Caco-2 (cell line): ENCODE data around the gene PSMB8. TPM values are rescaled to one million over a fixed set of nuclear protein-coding genes. Genes with fewer than 3 reads are reported as not detected.

Experiments used
- BruUV-seq: library from RNA; stranded (reverse); fragments of 400-500 nt; replicated peaks from 2 replicates; lab custom pipeline; 2021; lab: Mats Ljungman, UMichigan
- CTCF ChIA-PET: fragments of 300-600 bp; sonication (Branson Sonifier 250); formaldehyde crosslinking; loops from one replicate; lab custom pipeline; 2022; ENCODE audit warnings: antibody characterized with exemption; lab: Charles Lee
- POLR2A ChIA-PET: fragments of 300-600 bp; sonication (Branson Sonifier 250); formaldehyde crosslinking; loops from one replicate; lab custom pipeline; 2022; ENCODE audit warnings: antibody characterized with exemption; lab: Charles Lee
- DNase-seq, 2 experiments: peaks; one replicate each; pipeline versions ENCODE4 v3.0.0 to v3.0.0-alpha.2; 2020 to 2022
- H3K27me3 ChIP-seq: replicated peaks from 2 replicates; pipeline ENCODE4 v1.6.0; 2011; ENCODE audit warnings: low read length; ENCODE audit not compliant: control insufficient read depth, insufficient read depth
- H3K36me3 ChIP-seq: 2 replicates; pipeline ENCODE4 v1.5.1; 2011; ENCODE audit warnings: low read length; ENCODE audit not compliant: control insufficient read depth, insufficient read depth
- H3K4me1 ChIP-seq: fragments of 250-450 bp; sonication (Bioruptor Pico); 2 replicates; pipeline ENCODE4 v1.5.1; 2020; ENCODE audit warnings: mild to moderate bottlenecking
- H3K4me3 ChIP-seq: 2 replicates; pipeline ENCODE4 v1.5.1; 2011; ENCODE audit warnings: low read depth, mild to moderate bottlenecking, control low read depth, low read length
- H3K9me3 ChIP-seq: fragments of 250-450 bp; sonication (Bioruptor Pico); 2 replicates; pipeline ENCODE4 v1.5.1; 2020; ENCODE audit warnings: mild to moderate bottlenecking, moderate library complexity
- H3K27ac Mint-ChIP-seq: one replicate; pipeline ENCODE4 v1.8.0; 2022; ENCODE audit warnings: mixed read lengths; ENCODE audit not compliant: unreplicated experiment
- H3K27me3 Mint-ChIP-seq: one replicate; pipeline ENCODE4 v1.8.0; 2022; ENCODE audit warnings: mixed read lengths; ENCODE audit not compliant: insufficient read depth, unreplicated experiment
- H3K36me3 Mint-ChIP-seq: one replicate; pipeline ENCODE4 v1.8.0; 2022; ENCODE audit warnings: mild to moderate bottlenecking, mixed read lengths; ENCODE audit not compliant: insufficient read depth, unreplicated experiment
- H3K4me1 Mint-ChIP-seq: one replicate; pipeline ENCODE4 v1.8.0; 2022; ENCODE audit warnings: low read depth, mixed read lengths; ENCODE audit not compliant: unreplicated experiment
- H3K4me3 Mint-ChIP-seq: one replicate; pipeline ENCODE4 v1.8.0; 2022; ENCODE audit warnings: mild to moderate bottlenecking, moderate library complexity, mixed read lengths; ENCODE audit not compliant: unreplicated experiment
- H3K9me3 Mint-ChIP-seq: one replicate; pipeline ENCODE4 v1.8.0; 2022; ENCODE audit warnings: mixed read lengths; ENCODE audit not compliant: unreplicated experiment
- intact Hi-C: fragments of 100-400 bp; cut with micrococcal nuclease; formaldehyde crosslinking; loops from one replicate; pipeline ENCODE4 v1.10.0; 2022; ENCODE audit not compliant: unreplicated experiment
- total RNA-seq: library from RNA; stranded (reverse); gene quantifications from 2 replicates; pipeline ENCODE4 v1.2.3, GENCODE V29; 2022
- TF ChIP-seq, protein P1 (sequence below), 2 experiments: fragments of 200-600 bp in 1 of 2; IDR thresholded peaks; 1 replicate in 1 of 2; 2 replicates in 1 of 2; pipeline versions ENCODE4 v1.5.1 to v1.8.0; 2011 to 2022; ENCODE audit warnings: antibody characterized with exemption in 1 of 2, control low read depth in 1 of 2, inconsistent platforms in 1 of 2, low read depth in 1 of 2, low read length in 1 of 2, mild to moderate bottlenecking in 1 of 2, moderate library complexity in 1 of 2; ENCODE audit not compliant: insufficient read depth in 1 of 2, severe bottlenecking in 1 of 2, unreplicated experiment in 1 of 2

Gene PSMB8
- total RNA-seq, 1 experiment from 2014 or later = 3.7 TPM

GRCh38 chr6:32819729-32820128 lies 24.1 kb downstream of the PSMB8 start:
- Histone ChIP-seq H3K27me3 (no peaks in the 10 kb centered on the region), H3K9me3 (no peaks in the 10 kb centered on the region), H3K4me3 (no peak overlapping the region), H3K4me1 (peaks cover 13% of the 10 kb centered on the region; the same call in 1 of the 2 replicates), H3K36me3 (no peaks in the 10 kb centered on the region)
- no peak for DNase-seq
- TF ChIP-seq, protein P1, sequence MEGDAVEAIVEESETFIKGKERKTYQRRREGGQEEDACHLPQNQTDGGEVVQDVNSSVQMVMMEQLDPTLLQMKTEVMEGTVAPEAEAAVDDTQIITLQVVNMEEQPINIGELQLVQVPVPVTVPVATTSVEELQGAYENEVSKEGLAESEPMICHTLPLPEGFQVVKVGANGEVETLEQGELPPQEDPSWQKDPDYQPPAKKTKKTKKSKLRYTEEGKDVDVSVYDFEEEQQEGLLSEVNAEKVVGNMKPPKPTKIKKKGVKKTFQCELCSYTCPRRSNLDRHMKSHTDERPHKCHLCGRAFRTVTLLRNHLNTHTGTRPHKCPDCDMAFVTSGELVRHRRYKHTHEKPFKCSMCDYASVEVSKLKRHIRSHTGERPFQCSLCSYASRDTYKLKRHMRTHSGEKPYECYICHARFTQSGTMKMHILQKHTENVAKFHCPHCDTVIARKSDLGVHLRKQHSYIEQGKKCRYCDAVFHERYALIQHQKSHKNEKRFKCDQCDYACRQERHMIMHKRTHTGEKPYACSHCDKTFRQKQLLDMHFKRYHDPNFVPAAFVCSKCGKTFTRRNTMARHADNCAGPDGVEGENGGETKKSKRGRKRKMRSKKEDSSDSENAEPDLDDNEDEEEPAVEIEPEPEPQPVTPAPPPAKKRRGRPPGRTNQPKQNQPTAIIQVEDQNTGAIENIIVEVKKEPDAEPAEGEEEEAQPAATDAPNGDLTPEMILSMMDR (IDR thresholded peaks at IDR 0.05; ENCODE audit: insufficient read depth in 1 of 2, low read depth in 1 of 2, low read length in 1 of 2, severe bottlenecking in 1 of 2, unreplicated experiment in 1 of 2) = no peak
- no TSS peak for BruUV-seq
- H3K27me3 Mint-ChIP-seq = peaks cover 8% of the 10 kb centered on the region
- ChIA-PET POLR2A (no interaction called here), CTCF (no interaction called here)
- H3K4me1 Mint-ChIP-seq = no peaks in the 10 kb centered on the region
- H3K4me3 Mint-ChIP-seq = no peak overlapping the region
- intact Hi-C loops = no loop called here
- H3K27ac Mint-ChIP-seq = no peak overlapping the region
- no peaks in the 10 kb centered on the region for H3K36me3 Mint-ChIP-seq
- H3K9me3 Mint-ChIP-seq = no peaks in the 10 kb centered on the region

DNA sequence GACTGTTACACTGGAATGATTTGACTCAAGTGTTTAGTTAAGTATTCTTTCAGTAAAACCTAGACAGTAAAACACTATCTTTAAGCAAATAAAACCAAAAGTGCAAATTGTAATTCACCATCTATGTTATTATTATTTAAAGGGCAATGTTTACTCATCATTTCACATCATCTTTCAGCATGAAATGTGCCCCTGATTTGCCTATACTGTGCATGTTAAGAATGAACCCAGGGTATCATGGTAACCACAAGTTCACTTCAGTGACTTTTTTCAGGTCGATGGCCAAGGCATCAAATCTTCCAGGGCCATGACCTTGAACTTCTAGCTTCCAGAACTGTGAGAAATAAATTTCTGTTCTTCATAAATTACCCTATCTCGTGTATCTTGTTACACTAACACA lies 25.0 kb downstream of the PSMB8 start:
- Mint-ChIP-seq H3K9me3 (no peaks in the 10 kb centered on the region), H3K36me3 (no peaks in the 10 kb centered on the region), H3K4me3 (no peak overlapping the region), H3K27me3 (peaks cover 8% of the 10 kb centered on the region), H3K4me1 (no peaks in the 10 kb centered on the region), H3K27ac (no peak overlapping the region)
- no peaks in the 10 kb centered on the region for H3K36me3 ChIP-seq
- H3K4me1 ChIP-seq = peaks cover 13% of the 10 kb centered on the region; the same call in 1 of the 2 replicates
- intact Hi-C loops = no loop called here
- H3K27me3 ChIP-seq = no peaks in the 10 kb centered on the region
- ChIA-PET POLR2A (no interaction called here), CTCF (no interaction called here)
- TF ChIP-seq, protein P1 (IDR thresholded peaks at IDR 0.05; ENCODE audit: insufficient read depth in 1 of 2, low read depth in 1 of 2, low read length in 1 of 2, severe bottlenecking in 1 of 2, unreplicated experiment in 1 of 2) = no peak
- DNase-seq = no peak
- no peak overlapping the region for H3K4me3 ChIP-seq
- no peaks in the 10 kb centered on the region for H3K9me3 ChIP-seq
- BruUV-seq = no TSS peak

DNA sequence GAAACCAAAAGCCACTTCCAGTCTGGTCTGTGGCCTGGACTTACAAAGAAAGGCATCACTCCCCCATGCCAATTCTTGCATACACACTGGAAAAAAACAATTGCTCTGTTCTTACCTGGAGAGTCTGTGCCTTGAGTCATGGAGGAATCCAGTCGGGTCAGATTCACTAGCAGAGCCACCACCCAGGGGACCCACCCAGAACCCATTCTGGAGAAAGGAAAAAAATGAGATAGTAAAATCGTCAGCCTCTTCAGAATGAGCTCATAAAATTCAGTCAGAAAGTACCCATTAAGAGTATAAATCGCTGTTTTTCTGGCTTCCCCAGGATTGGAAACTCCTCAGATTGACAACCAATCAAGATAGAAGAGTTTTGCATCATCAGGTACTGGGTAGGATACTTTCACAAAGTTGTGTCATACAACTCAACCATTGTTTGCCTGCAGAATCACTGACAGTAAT lies 27.1 kb downstream of the PSMB8 start, which contains the start of gene HLA-DOB:
HLA-DOB (minus strand) TSS at position 257 of the 459 bp plus-strand sequence; CDS start at position 206, 51 bp downstream.
- no peak within 1 kb of the TSS for H3K27ac Mint-ChIP-seq
- Histone ChIP-seq H3K4me3 (no peak within 1 kb of the TSS), H3K4me1 (peaks cover 13% of the 10 kb centered on the region; the same call in 1 of the 2 replicates), H3K9me3 (no peaks in the 10 kb centered on the region), H3K27me3 (no peaks in the 10 kb centered on the region), H3K36me3 (no peaks in the 10 kb centered on the region)
- TF ChIP-seq, protein P1 (IDR thresholded peaks at IDR 0.05; ENCODE audit: insufficient read depth in 1 of 2, low read depth in 1 of 2, low read length in 1 of 2, severe bottlenecking in 1 of 2, unreplicated experiment in 1 of 2) = no peak
- H3K9me3 Mint-ChIP-seq = no peaks in the 10 kb centered on the region
- intact Hi-C loops = no loop called here
- DNase-seq = peak in 1 of 2 experiments; percentile 21
- H3K36me3 Mint-ChIP-seq = no peaks in the 10 kb centered on the region
- BruUV-seq = no TSS peak
- ChIA-PET POLR2A (interaction anchor here (1.0 kb wide), 1 partner anchor 155 kb away, joined by 3 read pairs; no protein-coding TSS in a partner anchor), CTCF (no interaction called here)
- no peak within 1 kb of the TSS for H3K4me3 Mint-ChIP-seq
- no peaks in the 10 kb centered on the region for H3K4me1 Mint-ChIP-seq
- peaks cover 8% of the 10 kb centered on the region for H3K27me3 Mint-ChIP-seq
